Stimulated activated CD8-positive, alpha-beta memory T cell treated with anti-CD3 and anti-CD28 coated beads, Interleukin-4, amount 100 ng/mL, for 4 hours (primary cell): ENCODE measurements around the gene TNFSF13.
A peak's percentile ranks its signal among the peaks of the same experiment; 100 is the strongest.

Experiments
- DNase-seq, 2 donors: peaks; one replicate each; pipeline ENCODE4 v3.0.0-alpha.2; 2020; ENCODE audit warnings: low read depth in 2 of 2, low spot score in 1 of 2

TNFSF13 gene

GRCh38 chr17:7551396-7551795 lies 7.2 kb upstream of the TNFSF13 start:
- DNase-seq, result no peak

GRCh38 chr17:7552621-7553051 lies 5.9 kb upstream of the TNFSF13 start:
- no peak for DNase-seq

- no peak for DNase-seq
Observed at GRCh38 chr17:7553356-7553755, 5.2 kb upstream of the TNFSF13 start.

GRCh38 chr17:7555320-7555948 lies 3.1 kb upstream of the TNFSF13 start:
- DNase-seq, result no peak

GRCh38 chr17:7556627-7557026 lies 1.9 kb upstream of the TNFSF13 start:
- DNase-seq, result no peak

GRCh38 chr17:7557147-7557764 lies 1.3 kb upstream of the TNFSF13 start:
- no peak for DNase-seq

GRCh38 chr17:7557775-7558543 lies 591 bp upstream of the TNFSF13 start:
- DNase-seq, result no peak

GRCh38 chr17:7559320-7560171 lies 996 bp downstream of the TNFSF13 start:
- DNase-seq, result no peak

- DNase-seq, result no peak
Observed at GRCh38 chr17:7560172-7561027, 1.9 kb downstream of the TNFSF13 start.

- DNase-seq, result peak; percentile 59 to 65
Observed at GRCh38 chr17:7561028-7561575, 2.6 kb downstream of the TNFSF13 start.

GRCh38 chr17:7561589-7562207 lies 3.1 kb downstream of the TNFSF13 start, which contains the start of gene SENP3:
TSS of gene SENP3 (plus strand) at chr17:7561919. CDS start at chr17:7563077, 1,158 bp downstream.
- peak; percentile 68 to 83 for DNase-seq

- no peak for DNase-seq
Observed at GRCh38 chr17:7562208-7562605, 3.7 kb downstream of the TNFSF13 start.

GRCh38 chr17:7563115-7563869 lies 4.7 kb downstream of the TNFSF13 start:
- DNase-seq, result no peak

GRCh38 chr17:7569571-7569970 lies 11.0 kb downstream of the TNFSF13 start:
- DNase-seq, result no peak

GRCh38 chr17:7570351-7570750 lies 11.8 kb downstream of the TNFSF13 start:
- no peak for DNase-seq

- DNase-seq, result no peak
Observed at GRCh38 chr17:7572338-7572587, 13.7 kb downstream of the TNFSF13 start.

- DNase-seq, result peak; percentile 99 to 100
Observed at GRCh38 chr17:7572588-7573323, 14.2 kb downstream of the TNFSF13 start.

GRCh38 chr17:7573324-7574080 lies 15.0 kb downstream of the TNFSF13 start:
- DNase-seq, result peak; percentile 77 to 88
